ENCODE data around the gene VIPR2. TPM values are rescaled to one million over a fixed set of nuclear protein-coding genes. Genes with fewer than 3 reads are reported as not detected.
A peak's percentile ranks its signal among the peaks of the same experiment; 100 is the strongest.

The VIPR2 gene
- polyA plus RNA-seq, 3 donors, result 2.1 to 3.4 (median 2.5) TPM

DNA sequence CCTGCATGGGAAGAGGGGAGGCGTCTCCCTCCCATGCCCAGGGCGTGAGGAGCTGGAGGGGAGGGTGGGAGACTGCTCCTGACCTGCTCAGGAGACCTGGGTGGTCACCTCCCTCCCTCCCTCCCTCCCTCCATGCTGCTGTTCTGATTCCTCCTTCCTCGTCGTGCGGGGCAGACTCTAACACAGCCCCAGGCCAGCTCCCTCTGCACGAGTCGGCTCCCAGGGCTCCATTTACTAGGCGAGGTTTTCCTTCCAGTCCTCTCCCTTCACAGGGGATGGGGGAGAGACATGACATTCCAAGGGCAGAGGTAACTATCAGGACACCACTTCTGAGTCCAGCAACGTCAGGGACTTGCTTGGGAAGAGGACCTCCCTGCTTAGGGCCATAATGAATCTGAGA lies 23.6 kb downstream of the VIPR2 start:
- DNase-seq, result no peak

DNA sequence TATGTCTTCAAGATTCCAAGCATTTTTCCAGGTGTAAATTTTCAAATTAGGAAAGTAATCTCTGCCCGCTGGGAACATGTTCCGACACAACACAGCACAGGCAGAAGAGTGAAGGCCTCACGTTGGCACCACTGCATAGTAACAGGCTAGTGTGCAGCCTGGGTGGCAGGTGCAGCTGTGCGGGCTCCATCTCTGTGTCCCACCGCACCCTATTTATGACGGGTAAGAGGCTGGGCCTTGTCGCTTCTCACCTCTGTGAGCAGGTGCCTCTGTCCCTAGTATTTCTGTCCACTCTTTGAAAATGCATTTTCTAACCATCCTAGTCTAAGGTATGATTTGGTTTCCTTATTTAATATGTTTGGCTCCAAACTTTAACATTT lies 24.1 kb downstream of the VIPR2 start:
- DNase-seq, result no peak

DNA sequence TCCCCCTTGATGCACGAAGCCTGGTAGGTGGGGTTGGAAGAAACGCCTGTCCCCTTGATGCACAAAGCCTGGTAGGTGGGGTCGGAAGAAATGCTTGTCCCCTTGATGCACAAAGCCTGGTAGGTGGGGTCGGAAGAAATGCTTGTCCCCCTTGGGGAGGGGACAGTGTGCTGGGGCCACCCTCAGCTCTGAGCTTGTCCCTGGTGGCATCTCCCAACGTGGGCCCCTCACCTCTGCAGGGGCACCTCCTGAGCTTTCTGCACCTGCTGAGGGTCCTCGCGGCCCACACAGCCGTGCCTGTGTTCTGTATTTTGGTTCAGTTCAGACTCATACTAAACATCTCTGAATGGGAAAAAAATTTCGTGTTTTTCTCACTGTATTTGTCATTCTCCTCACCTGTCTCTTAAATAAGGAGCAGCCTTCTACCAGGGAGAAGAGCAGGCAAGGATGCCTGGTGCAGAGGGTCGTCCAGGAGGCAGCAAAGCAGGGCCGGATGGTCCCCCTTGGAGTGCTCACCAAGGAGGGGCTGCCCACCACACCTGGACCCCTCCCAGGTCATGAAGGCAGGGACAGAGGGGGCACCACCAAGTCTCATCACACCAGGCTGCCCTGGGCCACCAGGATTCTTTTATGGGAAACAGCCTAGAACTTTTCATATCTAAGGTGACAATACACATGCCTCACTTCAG lies 24.7 kb downstream of the VIPR2 start:
- no peak for DNase-seq

DNA sequence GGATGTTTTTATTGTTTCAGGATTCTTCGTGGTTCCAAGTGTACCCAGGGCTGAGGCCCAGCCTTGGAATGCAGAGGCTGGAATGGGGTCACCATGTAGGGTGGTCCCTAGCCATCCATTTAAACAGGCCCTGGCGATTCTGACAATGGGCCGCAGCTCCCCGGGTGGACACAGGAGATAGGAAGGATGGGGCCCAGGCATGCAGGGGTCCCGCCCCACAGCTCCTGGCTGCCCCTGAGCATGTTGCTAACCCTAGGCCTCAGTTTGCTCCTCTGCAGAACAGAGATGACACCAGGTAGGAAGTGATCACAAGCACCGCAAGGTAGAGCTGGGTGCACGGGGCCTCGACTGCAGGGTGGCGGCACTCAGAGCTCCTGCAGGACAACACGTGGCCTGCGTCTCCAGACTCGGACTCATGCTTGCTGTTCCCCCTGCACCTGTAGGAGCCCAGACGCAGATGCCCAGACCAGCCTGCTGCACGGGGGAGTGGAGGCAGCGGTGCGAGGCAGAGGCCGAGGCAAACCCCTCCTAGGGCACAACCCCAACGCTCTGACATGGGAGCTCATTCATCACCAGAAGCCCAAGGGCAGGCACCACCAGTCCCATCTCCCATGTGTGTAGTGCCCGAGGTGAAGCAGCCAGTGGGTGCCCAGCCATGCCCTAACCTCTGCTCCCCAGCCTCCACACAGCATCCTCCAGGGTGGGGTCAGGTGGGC lies 25.5 kb downstream of the VIPR2 start:
- no peak for DNase-seq

DNA sequence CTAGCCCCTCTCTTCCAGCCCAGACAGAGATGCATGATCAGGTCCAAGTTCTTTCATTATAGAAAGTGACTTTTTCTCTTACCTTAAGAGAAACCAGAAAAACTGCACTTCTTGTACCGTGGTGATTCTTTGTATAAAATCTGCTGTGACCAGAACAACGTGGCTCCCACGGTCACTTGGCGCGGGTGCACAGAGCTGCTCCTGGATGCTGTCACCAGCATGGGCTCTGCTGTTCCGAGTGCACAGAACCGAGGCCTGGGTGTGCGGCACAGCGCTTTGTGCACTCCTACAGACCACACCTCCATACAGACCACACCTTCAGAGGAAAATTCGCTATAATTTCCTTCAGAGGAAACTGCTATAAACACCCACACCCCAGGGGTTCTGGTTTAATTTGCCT lies 26.0 kb downstream of the VIPR2 start:
- no peak for DNase-seq

DNA sequence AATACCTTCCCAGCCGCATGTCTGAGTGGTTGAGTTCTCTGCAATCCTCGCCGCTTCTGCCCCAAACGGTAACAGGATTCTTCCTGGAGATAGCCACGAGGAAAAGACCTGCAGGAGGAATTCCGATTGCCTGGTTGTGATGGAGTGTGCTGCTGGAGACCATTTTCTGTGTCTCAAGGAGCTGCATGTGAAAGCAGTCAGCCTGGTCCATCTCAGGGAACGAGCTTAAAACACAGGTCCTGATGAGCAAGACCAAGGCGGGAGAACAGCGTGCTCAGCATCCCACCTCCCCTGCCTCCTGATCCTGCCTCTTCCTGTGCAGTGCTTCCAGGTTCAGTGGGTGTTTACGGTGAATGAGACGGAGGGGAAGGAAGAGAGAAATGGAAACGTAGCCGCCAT lies 26.5 kb downstream of the VIPR2 start:
- no peak for DNase-seq

DNA sequence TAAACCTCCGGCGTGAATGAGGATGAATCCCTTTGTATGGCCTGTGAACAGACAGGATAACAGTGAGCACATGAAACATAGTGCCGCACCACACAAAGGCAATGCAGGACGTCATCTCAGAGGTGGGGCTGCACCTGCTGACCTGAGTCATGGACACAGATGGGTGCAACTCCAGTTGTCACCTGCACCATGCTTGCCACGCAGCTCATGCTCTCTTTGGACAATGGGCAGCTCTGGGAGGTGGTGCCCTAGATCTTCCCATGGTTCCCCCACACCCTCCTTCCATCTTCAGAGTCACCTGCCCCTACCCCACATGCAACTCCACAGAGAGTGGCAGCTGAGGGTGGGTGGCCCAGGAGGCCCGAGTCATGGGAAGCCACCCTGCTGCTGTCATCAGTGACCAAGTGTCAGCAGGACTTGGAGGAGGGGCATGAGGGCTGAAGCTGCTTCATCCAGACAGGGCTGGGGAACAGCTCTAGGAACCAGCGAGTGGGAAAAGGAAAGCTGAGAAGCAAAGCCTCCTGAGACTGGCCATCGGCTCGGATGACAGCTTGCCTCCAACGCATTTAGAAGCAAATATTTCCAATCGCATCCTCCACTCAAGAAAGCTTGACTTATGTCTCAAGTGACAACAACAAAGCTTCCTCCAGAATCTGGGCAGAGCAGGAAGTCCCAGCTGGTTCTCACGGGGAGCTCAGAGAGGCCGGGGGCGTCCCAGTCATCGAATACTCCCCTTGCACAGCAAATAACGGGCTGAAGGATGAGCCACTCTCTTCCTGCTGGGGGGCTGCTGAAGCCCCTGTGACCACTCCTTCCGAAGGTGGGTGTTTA lies 27.1 kb downstream of the VIPR2 start:
- peak; percentile 51 for DNase-seq

DNA sequence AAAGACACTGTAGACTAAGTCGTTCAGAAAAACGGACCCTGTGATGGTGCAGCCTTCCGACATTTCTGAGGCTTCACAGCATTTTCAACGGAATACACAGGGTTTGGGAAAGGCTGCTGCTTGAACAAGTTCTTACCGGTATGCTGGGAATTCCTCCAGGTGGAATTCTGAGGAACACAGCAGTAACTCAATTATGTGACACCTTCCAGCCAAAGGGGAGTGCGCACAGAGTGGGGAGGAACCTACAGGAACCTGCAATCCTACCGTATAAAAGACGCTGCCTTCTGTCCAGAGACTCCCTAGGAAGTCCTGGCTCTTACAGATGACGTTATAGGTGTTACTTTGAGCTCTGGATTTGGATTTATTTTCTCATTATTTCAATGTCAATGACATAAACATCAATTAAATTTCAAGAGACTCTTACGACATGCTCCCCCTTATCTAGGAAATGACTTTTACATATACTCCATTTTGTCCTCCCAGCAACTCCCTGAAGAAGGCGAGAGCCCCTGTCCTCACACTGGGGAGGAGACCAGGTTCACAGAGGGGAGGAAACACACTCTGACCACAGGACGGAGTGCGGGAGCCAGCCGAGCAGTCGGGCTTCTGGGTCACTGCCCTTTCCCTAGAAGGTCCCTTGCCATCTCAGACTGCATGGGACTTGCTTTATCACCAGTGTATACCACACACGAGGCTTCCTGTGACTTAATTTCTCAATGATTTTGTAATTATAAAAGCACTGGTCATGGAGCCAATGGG lies 27.9 kb downstream of the VIPR2 start:
- DNase-seq, result no peak

DNA sequence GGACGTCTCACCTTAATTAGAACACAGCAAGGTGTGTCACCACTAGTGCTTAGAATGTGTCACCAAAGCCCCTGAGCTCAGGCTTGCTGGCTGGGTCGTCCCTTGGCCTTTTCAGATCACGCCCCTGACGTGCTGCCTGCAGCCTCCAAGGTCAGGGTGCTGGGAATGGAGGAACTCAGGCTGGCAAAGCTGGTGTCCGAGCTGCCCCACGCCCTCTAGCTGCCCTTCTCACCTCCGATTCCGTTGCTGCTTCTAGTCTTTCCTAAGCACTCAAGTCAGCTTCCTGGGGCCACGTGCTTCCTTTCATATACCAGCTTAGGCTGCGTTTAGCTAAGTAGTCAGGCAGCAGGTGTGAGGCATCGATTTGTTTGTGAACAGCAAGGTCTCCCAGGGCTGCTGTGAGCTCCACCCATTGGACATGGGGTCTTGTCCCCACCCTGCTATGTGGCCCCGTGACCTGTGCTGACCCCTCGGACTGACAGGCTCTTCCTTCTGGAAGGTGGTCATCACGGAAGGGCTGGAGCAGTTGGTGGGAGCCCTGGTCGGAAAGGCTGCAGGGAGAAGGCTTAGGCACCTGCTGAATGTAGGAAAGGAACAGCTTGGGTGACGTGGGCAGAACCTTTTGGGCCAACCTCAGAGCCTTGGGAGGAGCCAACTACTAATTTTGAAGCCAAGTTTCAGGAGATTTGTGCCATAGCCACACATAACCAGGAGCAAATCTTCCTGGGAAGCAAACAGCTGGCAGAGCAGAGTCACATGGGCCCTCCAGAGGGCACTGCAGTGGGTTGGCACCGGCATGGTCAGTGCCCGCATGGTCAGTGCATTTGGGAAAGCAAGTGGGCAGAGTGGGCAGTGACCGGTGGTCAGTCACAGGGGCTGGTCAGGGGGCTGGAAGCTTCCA lies 28.8 kb downstream of the VIPR2 start:
- no peak for DNase-seq

DNA sequence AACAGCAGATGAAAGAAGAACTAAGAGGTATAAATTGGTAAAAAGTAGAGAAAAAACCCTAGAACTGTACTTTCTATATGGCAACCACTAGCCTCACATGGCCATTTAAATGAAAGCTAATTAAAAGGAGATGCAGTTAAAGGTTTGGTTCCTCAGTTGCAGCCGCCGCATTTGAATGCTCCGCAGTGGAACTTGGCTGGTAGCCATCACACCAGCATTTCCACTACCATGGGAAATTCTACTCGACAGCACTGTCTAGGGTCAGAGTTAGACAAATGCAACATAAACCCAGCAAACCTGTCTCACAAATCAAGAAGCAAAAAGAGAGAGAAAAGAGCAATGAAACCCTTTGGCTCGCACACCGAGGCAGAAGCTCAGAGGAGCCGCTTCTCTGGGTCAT lies 29.7 kb downstream of the VIPR2 start:
- DNase-seq, result peak; percentile 42

DNA sequence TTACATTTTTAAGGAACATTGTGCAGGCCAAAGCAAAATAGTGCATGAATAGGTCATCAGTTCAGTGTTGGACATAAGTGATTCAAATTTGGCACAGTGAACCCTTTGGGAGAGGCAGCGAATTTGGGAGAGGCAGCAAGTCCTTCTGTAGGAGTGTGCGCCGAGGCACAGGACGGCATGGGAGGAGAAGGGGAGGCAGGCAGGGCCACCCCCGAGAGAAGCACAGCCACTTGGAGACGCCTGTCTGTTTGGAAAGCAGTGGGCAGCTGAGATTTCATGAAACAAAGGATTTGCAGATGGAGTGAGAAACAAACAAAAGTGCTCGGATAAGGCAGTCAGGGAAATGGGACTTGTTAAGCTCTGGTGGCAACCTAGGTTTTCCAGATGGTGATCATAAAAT lies 30.6 kb downstream of the VIPR2 start:
- no peak for DNase-seq

DNA sequence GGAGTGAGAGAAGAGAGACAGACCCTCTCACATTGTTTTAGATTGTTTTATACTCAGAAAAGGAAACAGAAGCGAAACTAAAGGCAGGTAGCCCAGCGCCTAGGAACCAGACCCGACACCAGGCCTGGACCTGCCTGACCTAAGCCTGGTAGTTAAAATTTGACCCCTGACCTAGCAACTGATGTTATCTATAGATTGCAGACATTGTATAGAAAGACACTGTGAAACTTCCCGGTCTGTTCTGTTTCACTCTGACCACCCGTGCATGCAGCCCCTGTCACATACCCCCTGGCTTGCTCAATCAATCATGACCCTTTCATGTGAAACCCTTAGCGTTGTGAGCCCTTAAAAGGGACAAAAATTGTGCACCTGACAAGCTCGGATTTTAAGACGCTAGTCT lies 31.6 kb downstream of the VIPR2 start:
- DNase-seq, result no peak

DNA sequence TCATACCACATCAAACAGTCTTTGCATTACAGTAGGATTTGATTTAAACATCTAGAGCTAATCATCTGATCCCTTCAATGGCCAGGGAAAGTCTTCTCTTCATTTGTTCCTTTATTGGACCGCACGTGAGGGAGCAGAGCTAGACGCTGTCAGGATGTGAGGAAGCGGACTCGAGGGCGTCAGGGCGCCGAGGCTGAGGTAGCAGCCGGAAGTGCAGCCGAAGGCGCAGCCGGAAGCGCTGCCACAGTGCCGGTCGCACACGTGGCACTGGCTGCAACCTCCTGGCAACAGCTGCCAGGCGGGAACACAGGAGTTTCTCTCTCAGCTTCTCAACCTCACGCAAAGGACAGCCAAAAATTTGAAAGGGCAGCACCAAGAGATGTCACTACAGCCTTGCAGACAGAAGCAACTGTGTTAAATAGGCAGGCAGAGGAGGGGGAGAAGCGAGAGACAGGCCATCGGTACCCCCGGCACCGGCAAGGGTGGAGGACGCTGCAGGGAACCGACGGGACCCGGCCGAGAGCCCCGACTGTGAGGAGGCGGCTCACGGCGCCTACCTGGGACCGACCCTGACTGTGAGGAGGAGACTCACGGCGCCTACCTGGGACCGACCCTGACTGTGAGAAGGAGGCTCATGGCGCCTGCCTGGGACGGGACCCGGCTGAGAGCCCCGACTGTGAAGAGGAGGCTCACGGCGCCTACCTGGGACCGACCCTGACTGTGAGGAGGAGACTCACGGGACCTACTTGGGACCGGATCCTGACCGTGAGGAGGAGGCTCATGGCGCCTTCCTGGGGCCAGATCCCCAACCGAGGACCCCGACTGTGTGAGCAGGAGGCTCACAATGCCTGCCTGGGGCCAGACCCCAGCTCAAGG lies 32.3 kb downstream of the VIPR2 start:
- no peak for DNase-seq

DNA sequence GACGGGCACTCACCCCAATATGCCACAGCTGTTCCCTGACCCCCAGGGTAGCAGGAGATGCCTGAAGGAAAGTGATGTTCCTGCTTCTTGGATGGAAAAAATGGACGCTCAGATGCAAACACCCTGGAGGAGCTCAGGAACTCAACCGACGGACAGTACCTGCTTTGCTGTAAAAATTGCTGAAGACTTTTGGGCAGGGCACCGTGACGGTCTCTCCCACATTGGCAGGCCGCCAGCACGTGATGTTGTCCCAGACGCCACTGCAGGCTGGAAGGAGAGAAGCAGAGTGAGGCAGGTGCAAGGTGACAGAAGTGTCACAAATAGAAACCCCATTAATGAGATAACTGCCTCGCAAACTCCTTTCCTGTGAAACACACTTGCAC lies 35.0 kb downstream of the VIPR2 start:
- peak; percentile 39 for DNase-seq

DNA sequence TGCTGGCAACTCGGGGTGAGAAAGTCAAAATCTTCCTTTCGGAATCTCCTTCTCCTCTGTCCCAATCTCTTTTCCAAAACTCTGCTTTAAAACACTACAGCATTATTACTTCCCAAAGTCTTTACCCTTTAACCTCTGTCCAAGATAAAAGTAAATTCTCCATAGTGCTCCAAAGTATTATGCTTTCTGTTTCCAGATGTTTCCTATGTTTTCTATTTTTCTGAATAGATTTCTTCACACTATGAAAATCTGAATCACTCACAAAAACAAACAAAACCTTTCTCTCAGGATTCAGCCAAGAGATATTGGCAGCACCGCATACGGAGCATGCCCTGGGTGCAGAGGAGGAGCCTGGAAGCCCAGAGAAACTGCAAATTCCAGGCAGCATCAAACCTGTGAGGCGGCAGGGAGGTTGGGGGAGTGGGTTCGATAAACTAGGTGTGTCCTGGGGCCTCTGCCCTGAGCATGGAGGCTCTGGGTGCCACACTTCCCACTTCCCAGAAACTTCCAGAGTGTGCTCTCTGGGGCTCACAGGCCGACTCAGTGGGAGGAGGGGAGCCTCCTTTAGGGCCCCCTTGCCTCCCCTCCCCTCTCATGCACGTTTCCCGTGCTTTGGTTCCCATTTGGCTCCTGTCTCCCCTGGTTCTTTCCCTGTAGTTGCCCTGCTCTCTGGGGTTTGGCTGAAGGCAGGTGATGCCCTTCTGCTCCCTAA lies 35.6 kb downstream of the VIPR2 start:
- DNase-seq, result no peak

DNA sequence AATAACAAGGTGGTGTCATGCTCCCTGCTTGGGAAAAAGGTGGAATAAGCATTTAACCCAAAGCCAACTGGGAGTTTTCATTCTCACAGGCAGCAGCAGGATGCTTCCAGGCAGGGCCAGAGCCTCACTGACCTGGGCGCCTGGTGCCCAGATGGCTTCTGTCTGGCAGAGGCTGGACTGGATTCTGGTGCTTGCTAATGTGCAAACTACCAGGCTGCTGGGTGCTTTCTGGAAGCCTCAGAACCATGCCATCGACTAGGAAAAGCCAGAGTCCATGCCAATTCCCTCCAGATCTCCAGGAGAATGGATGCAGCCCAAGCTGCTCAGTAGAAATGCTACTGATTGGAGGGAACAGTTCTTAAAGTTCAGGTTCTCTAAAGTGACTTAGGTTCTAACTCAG lies 36.2 kb downstream of the VIPR2 start:
- no peak for DNase-seq

DNA sequence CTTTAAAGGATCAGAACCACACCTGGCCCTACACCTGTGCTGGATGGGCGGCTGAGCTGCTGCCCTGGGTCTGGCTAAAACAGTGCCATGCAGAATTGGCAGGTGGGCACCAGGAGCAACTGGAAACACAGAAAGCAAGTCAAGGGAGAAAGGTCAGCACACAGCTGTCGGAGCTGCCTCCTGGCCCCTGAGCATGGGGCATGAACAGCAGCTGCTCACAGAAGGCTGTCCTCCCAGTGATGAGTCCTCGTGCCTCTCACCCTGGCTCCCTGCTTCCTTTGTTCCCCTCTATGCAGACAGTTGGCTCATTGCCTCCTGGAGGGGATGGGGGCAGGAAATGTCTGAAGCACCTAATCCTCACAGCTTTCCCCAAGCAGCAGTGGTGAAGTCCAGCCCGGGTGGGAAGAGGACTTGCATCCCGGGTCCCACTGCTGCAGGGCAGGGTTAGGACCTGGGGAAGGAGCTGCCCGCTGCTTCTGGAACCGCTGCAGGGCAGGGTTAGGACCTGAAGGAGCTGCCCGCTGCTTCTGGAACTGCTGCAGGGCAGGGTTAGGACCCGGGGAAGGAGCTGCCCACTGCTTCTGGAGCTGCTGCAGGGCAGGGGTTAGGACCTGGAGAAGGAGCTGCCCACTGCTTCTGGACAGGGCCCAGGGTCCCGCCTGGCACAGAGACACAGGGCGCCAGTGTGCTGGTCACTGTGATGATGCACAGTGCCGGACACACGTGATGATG lies 37.3 kb downstream of the VIPR2 start:
- no peak for DNase-seq
